HTR-8/SVneo (cell line): ENCODE results near the gene HECTD2.
A peak's percentile ranks its signal among the peaks of the same experiment; 100 is the strongest.
"Not testable (repeated sequence)": the region's sequence is repeated elsewhere in the genome, so short reads cannot be mapped to it uniquely, and the experiment has no call there.

Experiments used
- DNase-seq: peaks from one replicate; pipeline ENCODE4 v3.0.0; 2011; ENCODE audit warnings: low spot score, mixed read lengths; ENCODE audit not compliant: insufficient read length
- FAIRE-seq: peaks from 2 replicates; lab custom pipeline; 2011; peaks lifted over from hg19 to GRCh38; lab: Jason Lieb, UNC

The HECTD2 gene

GRCh38 chr10:91410638-91411371, 661 bp downstream of the HECTD2 start:
- peak; percentile 49 for FAIRE-seq
- DNase-seq, result no peak

- no peak for DNase-seq
- no peak for FAIRE-seq
These were observed 1.5 kb downstream of the HECTD2 start for GRCh38 chr10:91411621-91412020.

- DNase-seq, result no peak
- FAIRE-seq, result no peak
These were observed 2.4 kb downstream of the HECTD2 start for GRCh38 chr10:91412354-91413087.

- no peak for DNase-seq
- FAIRE-seq, result no peak
These were observed 5.7 kb downstream of the HECTD2 start for GRCh38 chr10:91415816-91416215.

GRCh38 chr10:91416339-91416855, 6.3 kb downstream of the HECTD2 start:
- no peak for FAIRE-seq
- no peak for DNase-seq

DNA sequence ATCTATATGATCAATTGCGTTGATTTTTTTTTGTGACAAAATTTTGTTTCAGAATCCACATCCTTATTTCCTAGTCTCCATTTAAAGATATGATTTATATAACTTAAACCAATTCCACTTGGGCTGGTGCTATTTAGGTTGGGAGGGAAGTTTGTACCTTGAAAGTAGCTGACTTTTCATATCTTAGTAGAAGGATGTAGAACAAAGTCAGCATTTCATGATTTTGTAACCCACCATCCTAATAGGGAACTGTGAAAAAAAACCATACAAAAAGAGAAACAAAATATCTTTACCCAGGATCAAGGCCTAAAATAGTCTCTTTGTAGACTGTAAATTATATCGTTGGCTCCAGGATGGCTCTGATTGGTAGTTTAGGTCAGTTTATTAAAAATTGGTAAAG, 8.3 kb downstream of the HECTD2 start:
- FAIRE-seq, result no peak
- DNase-seq, result no peak

GRCh38 chr10:91420868-91421267, 10.7 kb downstream of the HECTD2 start:
- FAIRE-seq (no peak), DNase-seq (peak; percentile 5)

DNA sequence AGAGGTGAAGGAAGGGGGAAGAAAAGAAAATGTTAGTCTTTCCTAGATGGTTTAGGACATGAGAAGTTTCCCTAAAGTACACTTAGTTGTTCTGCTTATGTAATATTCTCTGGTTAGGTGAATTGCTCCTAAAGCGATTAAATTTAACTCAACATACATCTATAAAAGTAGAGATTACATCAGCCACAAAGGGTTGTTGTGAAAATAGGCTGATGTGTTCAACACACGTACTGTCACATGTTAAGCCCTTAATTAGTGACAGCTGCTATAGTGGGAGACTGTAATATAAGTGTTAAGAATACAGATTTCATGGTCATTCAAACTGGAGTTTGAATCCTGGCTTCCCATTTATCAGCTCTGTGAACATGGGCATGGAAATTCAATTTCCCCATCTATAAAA, 12.8 kb downstream of the HECTD2 start:
- DNase-seq (no peak), FAIRE-seq (no peak)

- FAIRE-seq (no peak), DNase-seq (no peak)
These were observed 13.9 kb downstream of the HECTD2 start for GRCh38 chr10:91424016-91424415.

DNA sequence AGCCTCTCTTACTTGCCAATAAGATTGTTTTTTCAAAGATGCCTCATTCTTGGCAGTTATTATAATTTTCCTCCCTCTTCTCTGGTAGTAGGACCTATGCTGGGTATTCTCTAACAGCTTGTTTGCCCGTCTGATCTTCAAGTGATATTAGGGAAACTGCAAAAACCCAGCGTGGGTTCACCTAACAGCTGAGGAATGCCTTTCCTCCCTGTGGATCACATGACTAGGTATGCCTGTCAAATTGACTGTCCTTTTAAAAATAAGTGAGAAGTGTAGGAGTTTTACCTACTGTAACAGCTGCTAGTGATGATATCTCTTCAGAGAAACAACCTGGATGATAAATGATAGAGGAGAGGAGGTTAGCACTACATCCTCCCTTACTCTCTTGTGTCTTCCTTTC, 22.0 kb downstream of the HECTD2 start:
- FAIRE-seq (no peak), DNase-seq (no peak)

GRCh38 chr10:91433620-91434019, 23.5 kb downstream of the HECTD2 start:
- FAIRE-seq, result no peak
- no peak for DNase-seq

DNA sequence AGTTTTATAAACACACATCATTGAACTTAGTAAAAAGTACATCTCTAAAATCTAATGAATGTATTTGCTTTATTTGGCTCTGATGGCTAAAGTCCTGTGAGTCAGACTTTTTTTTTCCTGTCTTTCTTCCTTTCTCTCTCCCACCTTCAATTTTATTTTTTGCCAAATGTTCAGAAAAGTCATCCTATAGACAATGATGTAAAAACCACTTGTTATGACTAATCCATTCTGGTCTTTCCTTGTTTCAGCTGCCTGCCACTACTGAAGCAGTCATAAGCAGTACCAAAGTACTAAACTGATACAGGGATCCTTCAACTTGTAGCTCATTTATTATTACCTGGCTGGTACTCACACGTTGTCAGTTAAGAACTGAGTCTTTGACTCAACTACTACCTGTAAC, 23.9 kb downstream of the HECTD2 start:
- DNase-seq (no peak), FAIRE-seq (no peak)

- no peak for FAIRE-seq
- no peak for DNase-seq
These were observed 25.1 kb downstream of the HECTD2 start for GRCh38 chr10:91435241-91435640.

DNA sequence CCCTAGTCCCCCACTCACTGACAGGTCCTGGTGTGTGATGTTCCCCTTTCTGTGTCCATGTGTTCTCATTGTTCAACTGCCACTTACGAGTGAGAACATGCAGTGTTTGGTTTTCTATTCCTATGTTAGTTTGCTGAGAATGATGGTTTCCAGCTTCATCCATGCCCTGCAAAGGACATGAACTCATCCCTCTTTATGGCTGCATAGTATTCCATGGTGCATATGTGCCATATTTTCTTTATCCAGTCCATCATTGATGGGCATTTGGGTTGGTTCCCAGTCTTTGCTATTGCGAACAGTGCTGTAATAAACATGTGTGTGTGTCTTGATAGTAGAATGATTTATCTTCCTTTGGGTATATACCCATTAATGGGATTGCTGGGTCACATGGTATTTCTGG, 28.1 kb downstream of the HECTD2 start:
- FAIRE-seq, DNase-seq: not testable (repeated sequence)

GRCh38 chr10:91444211-91445182, 34.4 kb downstream of the HECTD2 start:
- DNase-seq (no peak), FAIRE-seq (no peak)

- no peak for FAIRE-seq
These were observed 41.9 kb downstream of the HECTD2 start for GRCh38 chr10:91452063-91452462.

GRCh38 chr10:91453535-91453934, 43.4 kb downstream of the HECTD2 start:
- DNase-seq (no peak), FAIRE-seq (no peak)

More at GRCh38 chr10:91452063-91452462, 41.9 kb downstream of the HECTD2 start:
- DNase-seq, result no peak

- FAIRE-seq, DNase-seq: not testable (repeated sequence)
These were observed 45.0 kb downstream of the HECTD2 start for GRCh38 chr10:91455135-91455534.

DNA sequence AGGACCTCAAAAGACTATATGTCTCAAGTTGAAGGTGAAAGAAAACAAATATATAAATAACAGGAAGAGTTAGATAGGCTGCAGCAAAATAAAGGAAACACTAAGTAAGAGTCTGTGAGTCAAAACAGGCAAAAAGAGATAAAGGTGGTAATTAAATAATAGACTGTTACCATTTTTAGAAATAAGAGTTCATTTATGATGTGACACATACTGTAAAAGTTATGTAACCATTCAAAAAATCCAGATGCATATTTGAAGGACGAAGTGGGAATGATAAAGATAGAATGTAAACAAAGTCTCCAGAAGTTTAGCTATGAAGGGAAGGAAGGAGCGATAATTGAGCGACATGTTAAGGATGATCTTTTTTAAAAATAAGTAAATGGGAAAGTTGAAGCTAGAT, 50.5 kb downstream of the HECTD2 start:
- no peak for FAIRE-seq
- no peak for DNase-seq

GRCh38 chr10:91462423-91462822, 52.3 kb downstream of the HECTD2 start:
- DNase-seq (no peak), FAIRE-seq (no peak)
